Adrenal gland (tissue), 5 donors: ENCODE results near the gene SLFN5.

Experiments used
- CTCF ChIP-seq, 6 experiments: fragments of 450-650 bp in 4 of 6; fragments of 200-600 bp in 2 of 6; sonication (generic) in 1 of 6; IDR thresholded peaks; 1 replicate in 5 of 6; 2 replicates in 1 of 6; pipeline versions ENCODE4 v1.5.1 to v1.8.0; 2016 to 2021; ENCODE audit warnings: antibody characterized with exemption in 6 of 6, mild to moderate bottlenecking in 2 of 6, moderate library complexity in 1 of 6
- POLR2A ChIP-seq, 2 donors: fragments of 450-650 bp; IDR thresholded peaks; one replicate each; pipeline ENCODE4 v1.6.1; 2017; ENCODE audit warnings: antibody characterized with exemption in 2 of 2, mild to moderate bottlenecking in 2 of 2, moderate library complexity in 1 of 2
- donor health status: DM: no; HTN: no; CAD: no.

- no peak for TF ChIP-seq POLR2A (IDR thresholded peaks at IDR 0.05)
- no peak for TF ChIP-seq CTCF (IDR thresholded peaks at IDR 0.05)
Observed at GRCh38 chr17:35254107-35254773, 11.4 kb downstream of the SLFN5 start.
